ENCODE data around the gene ST6GALNAC6. TPM values are rescaled to one million over a fixed set of nuclear protein-coding genes. Genes with fewer than 3 reads are reported as not detected.
"Not testable (repeated sequence)": the region's sequence is repeated elsewhere in the genome, so short reads cannot be mapped to it uniquely, and the experiment has no call there.

Gene ST6GALNAC6
- total and polyA plus RNA-seq, 10 of the 15 experiments (the other 5 are each of a cell fraction or from before 2014, with no cell fraction given), result 0.40 to 27.0 (median 16.8) TPM

DNA sequence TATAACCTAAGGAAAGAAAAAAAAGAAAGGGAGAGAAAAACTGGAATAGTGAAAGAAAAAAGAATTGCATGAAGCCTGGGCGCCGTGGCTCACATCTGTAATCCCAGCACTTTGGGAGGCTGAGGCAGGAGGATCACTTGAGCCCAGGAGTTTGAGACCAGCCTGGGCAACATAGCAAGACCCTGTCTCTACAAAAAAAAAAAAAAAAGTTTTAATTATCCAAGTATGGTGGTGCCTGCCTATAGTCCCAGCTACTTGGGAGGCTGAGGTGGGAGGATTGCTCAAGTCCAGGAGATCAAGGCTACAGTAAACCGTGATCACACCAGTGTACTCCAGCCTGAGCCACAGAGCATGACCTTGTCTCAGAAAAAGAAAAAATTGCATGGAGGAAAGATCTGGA lies 17.7 kb downstream of the ST6GALNAC6 start:
- RAD21 ChIA-PET (ENCODE audit: unreplicated experiment), result interaction anchor here (0.6 to 1.3 kb wide), 4 partner anchors 12 to 345 kb away, joined by 3 to 9 read pairs (median 4); partner anchors contain the start of gene ST6GALNAC4
- ATAC-seq; H3K4me3 ChIP-seq; H3K9me3 ChIP-seq (replicated peaks; ENCODE audit: control insufficient read depth, insufficient read depth, low read length); H2AFZ ChIP-seq (ENCODE audit: control insufficient read depth, low read depth, low read length); in situ Hi-C loops (cut with MboI); H3K27ac ChIP-seq (ENCODE audit: control insufficient read depth, insufficient read depth); H3K4me2 ChIP-seq (ENCODE audit: control insufficient read depth, insufficient read depth); FAIRE-seq; H3K4me1 ChIP-seq (ENCODE audit: control insufficient read depth, insufficient read depth, low read length); DNase-seq (ENCODE audit: low read depth, low spot score); BruUV-seq (replicated peaks); H3K36me3 ChIP-seq (ENCODE audit: control insufficient read depth in 2 of 2, insufficient read depth in 2 of 2, low read length in 1 of 2); H4K20me1 ChIP-seq (ENCODE audit: control insufficient read depth, insufficient read depth); H3K27me3 ChIP-seq (replicated peaks in 1 of 2; ENCODE audit: control insufficient read depth in 2 of 2, insufficient read depth in 2 of 2, low read length in 1 of 2); H3K9ac ChIP-seq (ENCODE audit: control insufficient read depth, insufficient read depth, low read length); H3K79me2 ChIP-seq (ENCODE audit: control insufficient read depth, insufficient read depth, low read length): not testable (repeated sequence)
- intact Hi-C loops (cut with micrococcal nuclease; ENCODE audit: unreplicated experiment), result loop anchor here (5.0 kb wide), 1 partner anchor 36 kb away; the partner anchor contains the start of gene ST6GALNAC4
- 100% methylated on average over 3 of the region's 3 CpGs for WGBS (ENCODE audit: insufficient coverage, insufficient replicate concordance, low lambda C conversion rate, missing lambda C conversion rate)
- POLR2A ChIA-PET, result interaction anchor here (0.7 kb wide), 1 partner anchor 35 kb away, joined by 3 read pairs; the partner anchor contains the start of gene ST6GALNAC4
- CTCF ChIA-PET, result interaction anchor here (1.5 to 2.6 kb wide), 4 partner anchors 12 to 39 kb away, joined by 4 to 16 read pairs (median 8); no protein-coding TSS in a partner anchor
- SMC1A ChIA-PET (ENCODE audit: uncharacterized antibody, unreplicated experiment), result interaction anchor here (0.6 to 1.8 kb wide), 3 partner anchors 17 to 248 kb away, joined by 3 to 10 read pairs (median 3); no protein-coding TSS in a partner anchor

DNA sequence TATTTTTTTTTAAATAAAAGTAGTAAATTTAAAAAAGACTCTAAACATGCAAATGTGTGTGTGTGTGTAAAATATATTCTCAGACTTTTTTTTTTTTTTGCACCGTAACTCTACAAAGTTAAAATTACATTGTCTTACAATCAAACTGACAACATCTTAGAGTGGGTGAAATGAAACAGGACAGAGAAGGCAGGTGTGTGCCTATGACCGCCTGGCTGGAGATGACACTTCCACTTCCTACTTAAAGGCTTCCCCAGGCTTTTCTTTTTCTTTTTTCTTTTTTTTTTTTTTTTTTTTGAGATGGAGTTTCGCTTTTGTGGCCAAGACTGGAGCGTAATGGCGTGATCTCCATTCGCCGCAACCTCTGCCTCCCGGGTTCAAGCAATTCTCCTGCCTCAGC lies 19.3 kb downstream of the ST6GALNAC6 start:
- WGBS (ENCODE audit: insufficient coverage, insufficient replicate concordance, low lambda C conversion rate, missing lambda C conversion rate), result 20% methylated on average over 2 of the region's 8 CpGs
- H3K4me1 ChIP-seq (ENCODE audit: control insufficient read depth, insufficient read depth, low read length), result peaks cover 5% of the 10 kb centered on the region; the same call in 1 of the 2 replicates
- H3K9me3 ChIP-seq (replicated peaks; ENCODE audit: control insufficient read depth, insufficient read depth, low read length), result no peaks in the 10 kb centered on the region
- no peaks in the 10 kb centered on the region for H3K36me3 ChIP-seq (ENCODE audit: control insufficient read depth in 2 of 2, insufficient read depth in 2 of 2, low read length in 1 of 2)
- CTCF ChIA-PET, result interaction anchor here (1.5 kb wide), 1 partner anchor 26 kb away, joined by 3 read pairs; no protein-coding TSS in a partner anchor
- in situ Hi-C loops (cut with MboI) (no loop called here), intact Hi-C loops (cut with micrococcal nuclease; ENCODE audit: unreplicated experiment) (loop anchor here (5.0 kb wide), 1 partner anchor 37 kb away; the partner anchor contains the start of gene ST6GALNAC4)
- no peaks in the 10 kb centered on the region; a peak in 1 of 4 replicates for H3K27me3 ChIP-seq (replicated peaks in 1 of 2; ENCODE audit: control insufficient read depth in 2 of 2, insufficient read depth in 2 of 2, low read length in 1 of 2)
- RAD21 ChIA-PET (ENCODE audit: unreplicated experiment), result no interaction called here
- no peak overlapping the region for H3K4me2 ChIP-seq (ENCODE audit: control insufficient read depth, insufficient read depth)
- FAIRE-seq, result peak; percentile 70
- ATAC-seq, result 0 out of 3 replicates have a peak, but pooled peaks have one; percentile 27
- no TSS peak for BruUV-seq (replicated peaks)
- H3K4me3 ChIP-seq, result no peak overlapping the region
- no peaks in the 10 kb centered on the region for H4K20me1 ChIP-seq (ENCODE audit: control insufficient read depth, insufficient read depth)
- no peak overlapping the region for H3K9ac ChIP-seq (ENCODE audit: control insufficient read depth, insufficient read depth, low read length)
- POLR2A ChIA-PET, result no interaction called here
- SMC1A ChIA-PET (ENCODE audit: uncharacterized antibody, unreplicated experiment), result no interaction called here
- TF ChIP-seq IRF4 (IDR thresholded peaks at IDR 0.05; ENCODE audit: low read depth, low read length) (no peak), SMAD1 (IDR thresholded peaks at IDR 0.05; ENCODE audit: low read depth, partially characterized antibody) (no peak), SPI1 (IDR thresholded peaks at IDR 0.05; ENCODE audit: borderline replicate concordance, insufficient read depth, low read depth, low read length) (peak; percentile 7; the same call in 1 of the 2 replicates)
- TF ChIP-seq, protein P1, sequence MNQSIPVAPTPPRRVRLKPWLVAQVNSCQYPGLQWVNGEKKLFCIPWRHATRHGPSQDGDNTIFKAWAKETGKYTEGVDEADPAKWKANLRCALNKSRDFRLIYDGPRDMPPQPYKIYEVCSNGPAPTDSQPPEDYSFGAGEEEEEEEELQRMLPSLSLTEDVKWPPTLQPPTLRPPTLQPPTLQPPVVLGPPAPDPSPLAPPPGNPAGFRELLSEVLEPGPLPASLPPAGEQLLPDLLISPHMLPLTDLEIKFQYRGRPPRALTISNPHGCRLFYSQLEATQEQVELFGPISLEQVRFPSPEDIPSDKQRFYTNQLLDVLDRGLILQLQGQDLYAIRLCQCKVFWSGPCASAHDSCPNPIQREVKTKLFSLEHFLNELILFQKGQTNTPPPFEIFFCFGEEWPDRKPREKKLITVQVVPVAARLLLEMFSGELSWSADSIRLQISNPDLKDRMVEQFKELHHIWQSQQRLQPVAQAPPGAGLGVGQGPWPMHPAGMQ (IDR thresholded peaks at IDR 0.05; ENCODE audit: borderline replicate concordance), result no peak
- H3K79me2 ChIP-seq (ENCODE audit: control insufficient read depth, insufficient read depth, low read length), result no peaks in the 10 kb centered on the region
- H3K27ac ChIP-seq (ENCODE audit: control insufficient read depth, insufficient read depth), result no peak overlapping the region
- no peak overlapping the region for H2AFZ ChIP-seq (ENCODE audit: control insufficient read depth, low read depth, low read length)
- DNase-seq (ENCODE audit: low read depth, low spot score), result no peak

Measured in GM12878 (cell line).